ENCODE results near the gene TPO.
"Not testable (repeated sequence)": the region's sequence is repeated elsewhere in the genome, so short reads cannot be mapped to it uniquely, and the experiment has no call there.

TPO gene

GRCh38 chr2:1413156-1413710 is at the start of gene TPO:
Gene TPO, plus strand, starts transcription at chr2:1413463. Its CDS starts 946 bp downstream, at chr2:1414409.
- no peak for DNase-seq

DNA sequence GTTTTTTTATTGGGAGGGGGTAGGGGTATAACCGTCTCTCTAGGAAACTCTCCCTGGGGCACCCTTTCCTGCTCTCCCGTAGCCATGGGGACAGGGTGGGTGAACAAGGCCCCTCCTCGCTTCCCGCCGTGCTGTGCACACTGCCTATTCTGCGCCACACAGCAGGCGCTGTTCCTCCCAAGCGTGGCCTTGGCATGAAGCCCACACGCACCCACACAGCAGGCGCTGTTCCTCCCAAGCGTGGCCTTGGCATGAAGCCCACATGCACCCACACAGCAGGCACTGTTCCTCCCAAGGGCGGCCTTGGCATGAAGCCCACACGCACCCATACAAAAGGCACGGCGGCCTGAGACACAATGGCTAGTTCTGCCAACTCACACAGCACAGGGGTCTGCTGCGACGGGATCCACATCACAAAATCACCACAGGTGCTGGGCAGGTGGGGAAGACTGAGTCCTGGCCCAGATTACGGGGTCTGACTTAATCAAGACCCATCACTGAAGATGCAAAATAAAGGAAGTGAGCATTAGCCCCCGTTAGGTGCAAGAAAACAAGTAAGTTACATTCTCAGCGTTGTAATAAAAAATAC is 46.6 kb upstream of the TPO start:
- DNase-seq = no peak

- DNase-seq = no peak
Measured at GRCh38 chr2:1367601-1368000, 45.7 kb upstream of the TPO start.

- DNase-seq = no peak
Measured at GRCh38 chr2:1369905-1370304, 43.4 kb upstream of the TPO start.

- DNase-seq = no peak
Measured at GRCh38 chr2:1370461-1370860, 42.8 kb upstream of the TPO start.

GRCh38 chr2:1371082-1371481 is 42.2 kb upstream of the TPO start:
- DNase-seq = no peak

GRCh38 chr2:1373830-1374229 is 39.4 kb upstream of the TPO start:
- no peak for DNase-seq

GRCh38 chr2:1374287-1374686 is 39.0 kb upstream of the TPO start:
- DNase-seq = no peak

- no peak for DNase-seq
Measured at GRCh38 chr2:1375794-1376193, 37.5 kb upstream of the TPO start.

DNA sequence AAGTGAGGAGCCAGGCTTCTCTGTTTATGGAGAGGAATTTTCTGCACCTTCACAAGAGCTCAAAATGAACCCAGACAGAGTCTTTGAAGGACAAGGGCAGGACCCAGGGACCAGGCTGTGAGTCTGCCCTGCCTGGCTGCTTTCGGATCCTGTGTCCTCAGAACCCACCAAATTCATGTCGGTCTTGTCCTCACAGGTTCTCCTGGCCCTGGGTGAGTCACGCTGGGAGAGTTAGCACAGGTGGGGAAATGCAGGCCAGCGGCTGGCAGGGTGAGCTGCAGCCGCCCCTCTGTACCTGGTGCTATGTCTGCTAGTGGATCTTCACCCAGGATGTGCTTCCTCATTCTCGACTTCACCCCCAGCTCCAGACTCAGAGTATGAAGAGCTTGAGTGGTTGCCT is 35.8 kb upstream of the TPO start:
- no peak for DNase-seq

DNA sequence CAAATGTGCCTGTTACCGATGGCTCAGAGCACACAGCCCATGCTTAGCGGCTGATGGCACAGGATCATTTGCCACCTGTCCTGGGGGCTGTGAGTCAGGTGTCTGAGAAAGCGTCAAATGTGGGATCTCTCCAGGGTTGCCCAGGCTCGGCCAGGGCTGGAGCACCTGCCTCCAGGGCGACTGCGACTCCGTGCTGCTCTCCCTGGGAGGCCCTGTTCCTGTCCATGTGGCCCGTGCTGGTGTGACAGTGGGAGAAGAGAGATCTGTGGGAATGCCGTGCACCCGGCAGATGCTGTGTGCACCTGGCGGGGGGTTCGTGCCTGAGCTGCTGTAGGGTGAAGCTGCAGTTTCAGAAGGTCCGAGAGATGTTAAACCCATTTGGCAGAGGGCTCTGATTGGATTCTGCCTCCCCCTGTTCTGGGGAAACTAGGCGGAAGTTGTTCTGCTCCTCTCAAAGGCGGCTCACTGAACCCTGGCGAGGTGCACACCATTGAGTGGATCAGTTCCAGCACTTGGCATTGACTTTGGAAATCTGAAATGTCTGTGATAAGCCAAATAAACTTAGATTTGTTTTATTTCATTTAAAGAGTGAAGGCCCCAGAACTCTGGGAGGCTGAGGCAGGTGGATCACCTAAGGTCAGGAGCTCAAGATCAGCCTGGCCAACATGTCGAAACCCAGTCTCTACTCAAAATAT is 34.7 kb upstream of the TPO start:
- no peak for DNase-seq

DNA sequence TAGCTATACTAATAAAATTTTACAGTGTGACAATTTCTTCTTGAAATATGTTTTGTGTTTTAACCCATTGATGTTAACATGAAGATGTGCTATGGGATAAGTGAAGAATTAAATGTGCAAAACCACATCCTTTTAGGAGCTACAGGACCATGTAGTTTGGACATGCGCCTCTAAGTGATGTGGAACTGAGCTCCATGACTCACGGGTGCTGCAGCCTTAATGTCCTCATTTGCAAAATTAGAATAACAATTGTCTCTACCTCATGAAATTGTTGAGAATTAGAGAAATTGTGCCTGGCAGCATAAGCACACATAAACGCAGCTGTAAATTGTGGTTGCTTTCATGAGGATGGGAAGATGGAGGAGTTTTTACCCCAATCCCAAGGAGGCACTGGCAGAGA is 31.6 kb upstream of the TPO start:
- no peak for DNase-seq

GRCh38 chr2:1387954-1388725 is 25.1 kb upstream of the TPO start:
- not testable (repeated sequence) for DNase-seq

- not testable (repeated sequence) for DNase-seq
Measured at GRCh38 chr2:1390118-1390517, 23.1 kb upstream of the TPO start.

- no peak for DNase-seq
Measured at GRCh38 chr2:1393321-1393720, 19.9 kb upstream of the TPO start.

GRCh38 chr2:1394709-1395408 is 18.4 kb upstream of the TPO start:
- no peak for DNase-seq

DNA sequence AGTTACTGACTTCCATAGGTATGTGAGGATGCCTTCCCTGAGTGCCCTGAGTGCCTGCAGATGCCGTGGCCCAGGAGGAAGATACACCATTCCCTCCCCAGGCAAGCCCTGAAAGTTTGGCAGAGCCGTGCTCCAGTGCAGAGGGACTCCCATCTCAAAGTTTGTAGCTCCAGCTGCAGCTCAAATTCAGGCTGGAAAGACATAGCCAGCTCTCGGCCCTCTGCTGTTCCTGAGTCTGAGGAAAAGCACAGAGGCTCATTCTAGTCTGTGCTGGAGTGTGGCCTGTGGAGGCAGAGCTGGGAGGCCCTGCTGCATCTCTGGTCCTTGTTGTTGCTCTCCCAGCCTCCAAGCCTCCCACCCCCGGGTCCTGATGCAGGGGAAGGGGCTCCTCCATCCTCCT is 15.9 kb upstream of the TPO start:
- no peak for DNase-seq

DNA sequence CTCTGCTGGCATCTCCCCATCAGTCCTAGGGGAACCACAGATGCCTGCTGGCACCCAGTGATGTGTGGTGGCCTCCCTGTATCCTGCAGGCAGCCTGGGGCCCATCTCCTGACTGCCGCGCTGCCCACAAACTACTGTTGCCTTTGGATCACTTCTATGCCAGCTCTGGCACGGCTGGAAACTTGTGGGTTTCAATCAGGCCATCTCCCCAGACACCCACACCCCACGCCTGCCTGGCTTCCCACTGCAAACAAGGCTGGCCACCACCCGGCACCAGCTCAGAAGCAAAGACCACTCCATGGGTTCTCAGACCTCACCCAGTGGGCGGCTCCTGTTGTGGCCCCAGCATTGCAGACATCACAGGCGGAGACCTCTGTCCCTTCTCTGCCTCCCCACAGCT is 15.1 kb upstream of the TPO start:
- no peak for DNase-seq

DNA sequence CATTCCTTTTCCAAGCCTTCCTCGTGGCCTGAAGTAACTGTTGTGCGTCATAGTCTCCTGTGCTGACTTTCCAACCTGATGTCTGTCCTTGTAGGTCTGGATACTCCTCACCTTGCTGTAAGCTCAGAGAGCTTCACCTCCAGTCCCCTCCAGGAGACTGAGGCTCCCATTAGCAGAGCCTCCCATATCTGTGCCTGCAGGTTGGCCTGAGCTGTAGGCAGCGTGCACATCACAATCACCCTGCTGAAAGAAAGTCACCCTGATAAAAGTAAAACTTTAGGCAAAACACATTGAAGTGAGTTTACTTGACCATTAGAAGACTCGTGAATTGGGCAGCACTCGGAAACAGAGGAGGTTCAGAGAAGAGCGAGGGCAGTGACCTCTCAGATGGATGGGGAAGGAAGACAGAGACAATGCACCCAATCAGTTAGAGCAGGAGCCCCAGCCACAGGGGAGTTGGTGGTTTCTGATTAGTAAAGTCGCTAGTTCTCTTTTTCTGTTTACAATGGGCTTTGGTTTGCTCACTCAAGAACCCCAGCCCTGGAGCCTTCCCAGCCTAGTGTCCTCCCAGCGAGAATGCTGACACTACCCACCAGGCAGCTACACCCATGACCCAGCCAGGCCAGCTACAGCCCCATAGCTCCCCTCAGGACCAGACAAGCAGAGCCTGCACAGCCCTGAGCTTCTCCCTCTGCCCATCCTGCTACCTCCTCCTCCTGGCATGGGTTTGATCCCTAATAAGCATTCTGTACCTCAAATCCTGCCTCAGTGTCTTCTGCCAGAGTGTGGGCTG is 12.1 kb upstream of the TPO start:
- no peak for DNase-seq

- no peak for DNase-seq
Measured at GRCh38 chr2:1402064-1402463, 11.2 kb upstream of the TPO start.

DNA sequence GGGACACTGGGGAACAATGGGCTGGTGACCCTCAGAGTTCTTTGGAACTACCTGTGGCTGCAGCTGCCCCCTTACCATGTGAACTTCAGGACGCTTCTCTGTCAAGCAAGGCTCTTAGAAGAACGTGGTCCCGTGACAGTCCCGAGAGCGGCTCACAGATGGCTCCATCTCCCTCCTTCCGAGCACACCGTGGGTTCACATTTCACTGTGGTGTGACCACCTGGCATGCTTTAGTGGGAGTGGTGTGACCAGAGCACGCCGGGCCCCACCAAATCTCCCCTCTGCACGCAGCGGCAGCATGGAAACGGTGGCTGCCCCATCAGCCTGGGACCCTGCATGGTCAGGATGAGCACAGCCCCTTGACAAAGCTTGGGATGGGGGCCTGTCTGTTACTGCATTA is 9.7 kb upstream of the TPO start:
- DNase-seq = no peak

DNA sequence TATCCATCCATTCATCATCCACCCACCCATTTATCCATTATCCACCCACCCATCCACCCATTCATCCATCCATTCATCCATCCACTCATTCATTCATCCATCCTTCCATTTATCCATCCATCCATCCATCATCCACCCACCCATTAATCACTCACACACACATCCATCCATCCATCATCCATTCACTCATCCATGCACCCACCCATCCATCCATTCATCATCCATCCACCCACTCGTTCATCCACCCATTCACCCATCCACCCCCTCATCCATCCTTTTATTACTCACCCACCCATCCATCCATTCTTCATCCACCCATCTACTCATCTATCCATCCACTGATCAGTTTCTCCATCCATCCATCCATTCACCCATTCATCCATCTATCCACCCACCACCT is 8.1 kb upstream of the TPO start:
- no peak for DNase-seq

DNA sequence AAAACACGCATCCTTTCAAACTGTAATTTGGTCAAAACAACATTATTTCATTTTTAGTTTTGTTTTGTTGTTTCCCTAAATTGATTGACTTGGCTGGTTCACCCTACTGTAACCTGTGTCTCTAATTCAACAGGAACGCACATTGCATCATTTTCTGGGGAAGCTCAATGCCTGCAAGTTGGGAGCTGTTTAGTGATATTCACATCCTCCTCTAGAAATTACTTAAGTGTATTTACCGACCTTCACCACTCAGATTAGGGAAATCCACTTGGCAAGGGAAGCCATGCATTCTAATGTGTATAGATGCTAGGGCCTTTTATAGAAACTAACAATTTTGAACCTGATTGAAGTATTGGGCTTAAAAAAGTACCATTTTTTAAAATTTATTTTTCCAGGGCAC is 7.3 kb upstream of the TPO start:
- no peak for DNase-seq
